ENCODE measurements around the gene CHL1.

CHL1 gene

GRCh38 chr3:288417-288816 lies 91.9 kb downstream of the CHL1 start:
- DNase-seq, result no peak

- DNase-seq, result no peak
Observed at GRCh38 chr3:291028-291427, 94.5 kb downstream of the CHL1 start.

DNA sequence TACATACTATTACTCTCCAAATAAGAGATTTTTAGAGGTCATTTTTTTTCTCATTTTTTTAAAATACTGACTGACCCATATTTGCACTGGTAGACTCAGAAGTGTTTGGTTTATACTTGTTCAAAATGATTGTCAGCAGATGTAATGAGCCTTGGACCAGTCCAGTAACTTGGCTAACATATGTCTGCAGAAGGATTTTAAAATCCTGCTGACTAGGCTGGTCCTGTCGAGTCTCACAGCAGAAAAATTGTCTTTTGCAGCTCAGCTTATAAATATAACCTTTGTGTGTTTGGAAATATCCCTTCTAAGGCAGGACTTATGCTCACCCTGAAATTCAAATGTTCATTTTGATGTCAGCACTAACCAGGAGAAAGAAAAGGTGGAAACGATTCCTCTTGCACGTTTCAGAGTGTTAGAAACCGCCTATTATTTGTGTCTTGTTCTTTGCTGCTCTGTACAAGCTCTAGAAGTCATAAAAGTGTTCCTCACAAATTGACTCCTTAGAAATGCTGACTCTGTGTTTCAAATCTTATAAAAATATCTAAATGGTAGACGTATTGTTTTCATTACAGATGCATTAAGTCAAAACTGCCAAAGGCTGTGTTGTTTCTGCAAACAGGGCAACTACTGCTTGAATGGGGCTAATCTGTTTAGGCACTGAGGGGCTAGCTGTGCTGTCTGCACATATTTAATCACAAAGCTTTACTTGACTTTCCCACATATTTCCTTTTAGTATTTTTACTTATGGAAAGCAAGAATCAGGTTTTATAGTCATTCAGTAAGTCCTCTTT lies 95.3 kb downstream of the CHL1 start:
- no peak for DNase-seq

DNA sequence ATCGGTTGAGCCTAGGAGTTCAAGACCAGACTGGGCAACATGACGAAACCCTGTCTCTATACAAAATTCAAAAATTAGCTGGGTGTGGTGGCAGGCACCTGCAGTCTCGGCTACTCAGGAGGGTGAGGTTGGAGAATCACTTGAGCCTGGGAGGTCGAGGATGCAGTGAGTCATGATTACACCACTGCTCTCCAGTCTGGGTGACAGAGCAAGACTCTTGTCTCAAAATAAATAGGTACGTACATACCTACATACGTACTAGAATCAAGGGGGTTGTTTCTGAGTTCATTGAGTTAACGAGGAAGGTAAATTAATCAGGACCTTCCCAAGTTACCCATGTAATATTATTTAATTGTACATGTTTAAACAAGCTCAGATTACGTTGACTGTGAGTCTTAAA lies 97.5 kb downstream of the CHL1 start:
- DNase-seq, result peak; percentile 20

- no peak for DNase-seq
Observed at GRCh38 chr3:294581-294980, 98.0 kb downstream of the CHL1 start.

DNA sequence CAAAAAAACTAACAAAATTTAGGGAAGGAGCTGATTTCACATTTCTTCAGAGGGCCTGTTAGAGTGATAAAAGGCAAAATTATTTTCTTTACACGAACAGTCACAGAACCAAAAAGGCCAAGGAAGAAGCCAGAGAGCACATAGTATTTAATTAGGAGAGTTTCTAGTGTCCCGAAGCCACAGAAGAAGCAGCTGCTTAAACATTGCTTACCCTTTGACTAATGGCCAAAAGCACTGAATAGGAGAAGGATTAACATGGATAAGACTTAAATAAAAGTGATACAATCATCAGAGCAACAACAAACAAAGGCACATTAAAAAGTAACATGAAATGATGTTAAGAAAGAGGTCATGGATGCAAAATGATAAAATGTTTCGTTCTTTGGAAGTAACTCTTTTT lies 98.6 kb downstream of the CHL1 start:
- DNase-seq, result no peak

- DNase-seq, result peak; percentile 62
Observed at GRCh38 chr3:297585-297984, 101.0 kb downstream of the CHL1 start.

DNA sequence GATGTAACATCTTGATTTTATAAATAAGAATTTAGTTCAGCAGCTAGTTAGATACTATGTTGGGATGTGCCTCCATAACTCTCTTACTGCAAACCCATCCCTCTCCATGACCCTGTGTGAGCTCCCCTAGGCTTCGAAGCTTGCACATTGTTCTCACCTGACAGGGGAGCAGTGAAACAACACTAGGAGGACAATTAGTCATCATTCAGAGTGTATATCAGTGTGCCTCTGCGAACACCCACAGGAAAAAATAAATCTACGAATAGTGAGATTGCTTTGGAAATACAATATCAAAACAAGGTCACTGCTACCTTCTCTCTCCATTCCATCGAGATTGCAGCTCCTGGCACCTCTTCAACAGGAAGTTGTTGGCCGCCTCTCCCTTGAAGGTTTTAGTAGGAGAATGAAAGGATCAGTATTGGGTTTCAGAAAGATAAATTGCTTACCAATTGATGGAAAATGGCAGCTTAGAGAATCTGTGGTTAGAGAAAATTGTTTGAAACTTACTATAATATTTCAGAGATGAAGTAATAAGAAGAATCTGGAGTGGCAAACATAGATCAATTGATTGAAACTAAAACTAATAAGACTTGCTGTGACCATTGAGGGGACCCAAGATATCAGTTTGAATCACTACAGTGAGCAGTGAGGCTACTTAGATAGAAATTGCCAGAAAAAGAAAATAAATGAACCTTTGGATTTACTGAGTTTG lies 103.2 kb downstream of the CHL1 start:
- no peak for DNase-seq

DNA sequence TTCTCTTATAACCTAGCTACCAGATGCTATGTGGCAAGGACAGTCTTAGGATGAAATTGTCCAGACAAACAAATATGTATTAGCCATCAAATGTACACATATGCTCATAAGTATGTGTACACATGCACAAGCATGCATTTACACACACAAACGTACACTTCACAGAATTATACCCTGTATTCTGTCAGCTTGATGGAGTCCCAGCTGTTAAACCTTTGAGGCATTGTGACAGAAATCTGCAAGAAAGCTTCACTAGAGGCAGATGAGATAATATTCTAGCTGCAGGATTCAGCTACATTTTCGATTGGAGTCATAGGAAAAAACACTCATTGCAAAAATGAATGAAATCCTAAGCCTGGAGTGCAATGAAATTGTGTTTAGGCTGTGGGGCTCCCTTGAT lies 110.6 kb downstream of the CHL1 start:
- no peak for DNase-seq

- no peak for DNase-seq
Observed at GRCh38 chr3:308597-309321, 112.2 kb downstream of the CHL1 start.

- no peak for DNase-seq
Observed at GRCh38 chr3:312160-312733, 115.7 kb downstream of the CHL1 start.

DNA sequence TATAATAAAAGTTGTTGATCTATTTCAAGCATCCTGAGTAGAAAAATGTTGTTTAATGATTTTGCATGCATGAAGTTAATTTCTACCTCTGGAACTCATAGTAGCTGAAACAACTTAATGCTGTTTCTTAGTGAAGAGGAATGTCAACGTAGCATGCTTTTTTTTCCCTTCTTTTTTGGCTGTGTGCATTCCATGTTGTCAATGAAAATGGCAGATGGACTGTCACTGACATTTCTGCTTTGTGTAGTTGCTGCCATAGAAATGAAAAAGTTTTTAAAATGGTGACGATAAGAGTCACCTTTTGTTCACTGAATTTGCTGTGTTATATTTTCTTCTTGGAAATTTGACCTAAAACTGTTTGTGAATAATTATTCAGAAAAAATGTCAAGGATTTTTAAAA lies 116.3 kb downstream of the CHL1 start:
- no peak for DNase-seq

- DNase-seq, result no peak
Observed at GRCh38 chr3:317012-317411, 120.4 kb downstream of the CHL1 start.

DNA sequence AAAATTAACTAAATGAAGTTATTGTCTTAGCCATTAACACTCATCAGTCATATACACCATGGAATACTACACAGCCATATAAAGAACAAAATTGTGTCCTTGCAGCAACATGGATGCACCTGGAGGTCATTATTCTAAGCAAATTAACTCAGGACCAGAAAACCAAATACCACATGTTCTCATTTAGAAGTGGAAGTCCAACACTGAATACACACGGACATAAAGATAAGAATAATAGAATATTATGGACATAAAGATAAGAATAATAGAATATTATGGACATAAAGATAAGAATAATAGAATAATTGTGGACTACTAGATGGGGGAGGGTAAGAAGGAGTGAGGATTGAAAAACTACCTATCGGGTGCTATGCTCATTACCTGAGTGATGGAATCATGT lies 122.3 kb downstream of the CHL1 start:
- DNase-seq, result no peak

GRCh38 chr3:324423-324822 lies 127.9 kb downstream of the CHL1 start:
- no peak for DNase-seq

- no peak for DNase-seq
Observed at GRCh38 chr3:325495-325894, 128.9 kb downstream of the CHL1 start.

- no peak for DNase-seq
Observed at GRCh38 chr3:330494-331115, 134.0 kb downstream of the CHL1 start.

DNA sequence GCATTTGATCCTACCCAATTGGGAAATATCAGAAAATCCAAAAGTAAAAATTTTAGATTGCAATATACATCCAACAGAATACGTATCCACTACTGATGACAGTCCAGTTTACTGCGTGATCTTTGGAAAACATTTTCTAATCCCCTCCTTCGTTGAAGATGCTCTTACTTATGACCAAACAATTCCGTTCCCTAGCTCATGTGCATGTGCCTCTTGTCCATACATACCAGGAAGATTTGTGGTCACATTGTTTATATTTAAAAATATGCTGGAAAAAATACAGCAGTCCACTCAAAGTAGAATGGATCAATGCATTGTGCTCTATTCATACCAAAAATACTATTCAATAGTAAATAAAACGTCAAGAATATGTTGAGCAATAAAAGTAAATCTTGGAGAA lies 135.3 kb downstream of the CHL1 start:
- DNase-seq, result no peak

DNA sequence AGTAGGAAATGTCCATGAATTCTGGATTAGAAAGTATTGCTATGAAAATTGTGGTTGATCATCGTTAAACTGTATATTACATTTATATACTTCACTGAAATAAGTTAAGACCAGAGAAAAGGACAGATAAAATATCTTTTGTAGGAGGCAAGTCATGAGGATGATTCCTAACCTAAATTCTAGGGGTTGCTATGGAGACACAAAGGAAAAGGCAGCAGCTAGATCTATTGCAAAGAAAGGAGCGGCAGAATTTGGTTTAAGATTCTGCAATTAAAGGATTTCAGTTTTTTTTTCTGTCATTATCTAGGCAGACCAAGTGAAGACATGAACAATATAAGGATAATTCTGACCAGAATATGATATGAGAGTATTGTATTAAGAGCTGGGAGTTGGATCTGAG lies 136.1 kb downstream of the CHL1 start:
- no peak for DNase-seq

GRCh38 chr3:335240-335639 lies 138.7 kb downstream of the CHL1 start:
- no peak for DNase-seq

- DNase-seq, result no peak
Observed at GRCh38 chr3:339351-339750, 142.8 kb downstream of the CHL1 start.

DNA sequence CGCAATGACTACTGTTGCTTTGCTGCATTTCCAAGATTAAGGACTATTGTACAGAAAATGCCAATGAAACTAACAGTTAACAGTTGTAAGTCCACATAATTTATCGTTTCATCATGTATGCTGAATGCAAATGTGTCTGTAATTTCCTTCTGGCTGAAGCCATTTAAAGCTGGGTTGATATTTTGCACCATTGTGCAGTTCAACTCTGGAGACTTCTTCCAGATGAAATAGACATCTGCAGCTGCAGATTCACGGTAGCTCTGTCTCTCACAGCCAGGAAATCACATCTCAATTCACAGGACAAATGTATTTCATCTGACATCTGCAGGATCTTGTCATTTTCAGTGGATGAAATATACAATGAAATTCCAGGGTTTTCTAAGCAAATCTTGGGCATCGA lies 145.4 kb downstream of the CHL1 start:
- no peak for DNase-seq

DNA sequence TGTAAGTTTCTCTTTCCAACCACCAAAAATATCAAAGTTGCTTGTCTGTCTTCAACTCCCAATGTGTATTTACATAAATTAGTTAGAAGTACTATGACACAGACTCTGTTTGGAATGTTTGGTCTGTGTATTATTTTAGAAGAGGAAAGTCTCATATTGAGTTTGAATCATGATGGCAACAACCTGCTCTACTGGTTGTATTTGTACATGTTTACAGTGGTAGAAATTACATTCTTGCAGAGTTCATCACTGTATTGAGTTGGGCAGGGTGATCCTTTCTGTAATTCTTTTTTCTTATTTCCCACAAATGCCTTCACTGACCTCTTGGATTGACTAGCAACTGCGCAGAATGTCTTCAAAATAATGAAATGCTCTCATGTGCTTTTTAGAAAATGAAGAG lies 149.6 kb downstream of the CHL1 start:
- no peak for DNase-seq

Measured in DMS79 (cell line).